H1 (cell line): Measurements from ENCODE around the gene C5orf15. TPM values are rescaled to one million over a fixed set of nuclear protein-coding genes. Genes with fewer than 3 reads are reported as not detected.

Experiments used
- BCL11A ChIP-seq, 2 experiments: IDR thresholded peaks; one replicate each; pipeline ENCODE4 v1.6.1; 2011; ENCODE audit warnings: low read depth in 2 of 2, low read length in 2 of 2, mild to moderate bottlenecking in 2 of 2
- EZH2 ChIP-seq: fragments of 200-600 bp; sonication (generic); IDR thresholded peaks from 2 replicates; pipeline ENCODE4 v1.7.1; 2012; ENCODE audit warnings: low read depth, mild to moderate bottlenecking, moderate library complexity, low read length, inconsistent platforms; ENCODE audit not compliant: severe bottlenecking
- POLR2A ChIP-seq, 2 experiments: IDR thresholded peaks; 1 replicate in 1 of 2; 2 replicates in 1 of 2; pipeline ENCODE4 v1.6.1; 2011; ENCODE audit warnings: low read depth in 2 of 2, low read length in 2 of 2, mild to moderate bottlenecking in 2 of 2; ENCODE audit errors: control extremely low read depth in 1 of 2
- SIN3A ChIP-seq, 2 experiments: IDR thresholded peaks in 1 of 2; conservative IDR thresholded peaks in 1 of 2; 2 replicates each; pipeline ENCODE4 v1.6.1; 2011 to 2012; ENCODE audit warnings: low read length in 2 of 2, improper control_type of control experiment in 1 of 2, low read depth in 1 of 2, mild to moderate bottlenecking in 1 of 2
- TAF7 ChIP-seq: optimal IDR thresholded peaks from 2 replicates; pipeline ENCODE3; 2011; ENCODE audit warnings: low read depth, mild to moderate bottlenecking, inconsistent platforms, low read length, moderate library complexity, borderline replicate concordance
- YY1 ChIP-seq: IDR thresholded peaks from 2 replicates; pipeline ENCODE4 v1.6.1; 2011; ENCODE audit warnings: low read depth, mild to moderate bottlenecking, low read length
- polyA plus RNA-seq, 7 experiments: library from polyadenylated mRNA; depleted of rRNA in 3 of 7; stranded (reverse) in 5 of 7; unstranded in 2 of 7; fragments of >200 nt in 5 of 7; fragments of 200-250 nt in 2 of 7; gene quantifications; 1 replicate in 5 of 7; 2 replicates in 1 of 7; 4 replicates in 1 of 7; pipeline versions ENCODE4 v1.2.1 to v1.2.3, GENCODE V29; 2011 to 2013; ENCODE audit warnings: missing spikeins in 2 of 7, mixed read lengths in 2 of 7
- total RNA-seq: library from RNA; stranded (reverse); fragmentation: NEBNext Ultra II Directional; extraction: Animal tissue kit (Norgen Biotek cat#: 25700); gene quantifications from 2 replicates; pipeline ENCODE4 v1.2.1, GENCODE V29; 2021
- TF ChIP-seq, protein P1 (sequence below), 3 experiments: IDR thresholded peaks; 1 replicate in 2 of 3; 2 replicates in 1 of 3; pipeline versions ENCODE4 v1.5.1 to v1.6.1; 2011; ENCODE audit warnings: low read length in 3 of 3, mild to moderate bottlenecking in 3 of 3, inconsistent platforms in 2 of 3, low read depth in 1 of 3, moderate library complexity in 1 of 3; ENCODE audit not compliant: insufficient read depth in 1 of 3; ENCODE audit errors: control extremely low read depth in 1 of 3
- TF ChIP-seq, protein P2 (sequence below): IDR thresholded peaks from 2 replicates; pipeline ENCODE4 v1.6.1; 2012; ENCODE audit warnings: low read length, inconsistent platforms

The C5orf15 gene
- total and polyA plus RNA-seq, 2 of the 8 experiments (the other 6 are each of a cell fraction or from before 2014, with no cell fraction given), result 31.7 to 39.3 TPM

DNA sequence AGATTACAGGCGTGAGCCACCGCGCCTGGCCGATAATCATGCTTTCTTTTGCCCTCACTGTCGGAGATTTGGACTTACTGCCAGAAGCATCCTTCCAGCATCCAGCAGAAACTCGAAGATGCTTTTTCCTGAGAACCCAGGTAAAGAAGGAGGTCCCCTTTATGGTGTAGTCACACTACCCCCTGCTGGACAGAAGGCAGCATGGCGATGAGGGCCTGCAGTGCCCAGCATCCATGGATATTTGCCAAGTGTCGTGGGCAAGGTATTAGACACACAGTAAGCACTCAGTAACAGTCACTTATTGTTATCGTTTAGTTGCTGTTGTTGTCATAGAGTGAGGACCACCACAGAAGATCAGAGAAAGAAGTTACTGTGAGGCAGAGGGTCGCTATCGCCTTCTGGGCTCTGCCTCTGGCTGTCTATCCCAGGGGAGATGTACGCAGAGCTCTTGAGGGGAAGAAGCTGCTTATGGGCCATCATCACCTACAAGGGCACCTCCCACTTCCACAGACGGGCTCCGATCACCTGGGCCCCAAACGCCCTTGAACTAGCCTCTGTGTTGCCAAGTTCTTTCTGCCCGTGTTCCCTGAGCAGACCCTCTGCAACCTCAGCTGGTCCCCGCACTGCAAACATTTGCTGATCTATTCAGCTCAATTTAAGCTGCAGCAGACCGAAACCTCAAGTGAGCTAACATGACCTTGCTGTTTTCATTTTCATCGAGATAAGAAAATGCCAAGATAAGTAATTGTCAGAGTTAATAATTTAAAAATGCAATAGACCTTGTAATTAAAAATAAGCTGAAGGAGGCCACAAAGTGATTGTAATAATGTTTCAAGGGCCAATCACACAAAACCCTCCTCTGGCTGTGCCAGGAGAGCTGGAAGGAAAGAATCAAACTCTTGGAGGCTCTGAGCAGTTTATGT, 23.9 kb downstream of the C5orf15 start (continued):
- TF ChIP-seq, protein P1, sequence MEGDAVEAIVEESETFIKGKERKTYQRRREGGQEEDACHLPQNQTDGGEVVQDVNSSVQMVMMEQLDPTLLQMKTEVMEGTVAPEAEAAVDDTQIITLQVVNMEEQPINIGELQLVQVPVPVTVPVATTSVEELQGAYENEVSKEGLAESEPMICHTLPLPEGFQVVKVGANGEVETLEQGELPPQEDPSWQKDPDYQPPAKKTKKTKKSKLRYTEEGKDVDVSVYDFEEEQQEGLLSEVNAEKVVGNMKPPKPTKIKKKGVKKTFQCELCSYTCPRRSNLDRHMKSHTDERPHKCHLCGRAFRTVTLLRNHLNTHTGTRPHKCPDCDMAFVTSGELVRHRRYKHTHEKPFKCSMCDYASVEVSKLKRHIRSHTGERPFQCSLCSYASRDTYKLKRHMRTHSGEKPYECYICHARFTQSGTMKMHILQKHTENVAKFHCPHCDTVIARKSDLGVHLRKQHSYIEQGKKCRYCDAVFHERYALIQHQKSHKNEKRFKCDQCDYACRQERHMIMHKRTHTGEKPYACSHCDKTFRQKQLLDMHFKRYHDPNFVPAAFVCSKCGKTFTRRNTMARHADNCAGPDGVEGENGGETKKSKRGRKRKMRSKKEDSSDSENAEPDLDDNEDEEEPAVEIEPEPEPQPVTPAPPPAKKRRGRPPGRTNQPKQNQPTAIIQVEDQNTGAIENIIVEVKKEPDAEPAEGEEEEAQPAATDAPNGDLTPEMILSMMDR (IDR thresholded peaks at IDR 0.05; ENCODE audit: control extremely low read depth in 1 of 3, insufficient read depth in 1 of 3, low read depth in 1 of 3, low read length in 3 of 3), result peak; percentile 84 to 98 (median 92)
- TF ChIP-seq, protein P2, sequence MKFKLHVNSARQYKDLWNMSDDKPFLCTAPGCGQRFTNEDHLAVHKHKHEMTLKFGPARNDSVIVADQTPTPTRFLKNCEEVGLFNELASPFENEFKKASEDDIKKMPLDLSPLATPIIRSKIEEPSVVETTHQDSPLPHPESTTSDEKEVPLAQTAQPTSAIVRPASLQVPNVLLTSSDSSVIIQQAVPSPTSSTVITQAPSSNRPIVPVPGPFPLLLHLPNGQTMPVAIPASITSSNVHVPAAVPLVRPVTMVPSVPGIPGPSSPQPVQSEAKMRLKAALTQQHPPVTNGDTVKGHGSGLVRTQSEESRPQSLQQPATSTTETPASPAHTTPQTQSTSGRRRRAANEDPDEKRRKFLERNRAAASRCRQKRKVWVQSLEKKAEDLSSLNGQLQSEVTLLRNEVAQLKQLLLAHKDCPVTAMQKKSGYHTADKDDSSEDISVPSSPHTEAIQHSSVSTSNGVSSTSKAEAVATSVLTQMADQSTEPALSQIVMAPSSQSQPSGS, result no peak
- TF ChIP-seq POLR2A (IDR thresholded peaks at IDR 0.05; ENCODE audit: control extremely low read depth in 1 of 2, low read depth in 2 of 2, low read length in 2 of 2), result no peak
- TF ChIP-seq EZH2, result no peak
- no peak for TF ChIP-seq TAF7
- no peak for TF ChIP-seq BCL11A (IDR thresholded peaks at IDR 0.05; ENCODE audit: low read depth in 2 of 2, low read length in 2 of 2)
- TF ChIP-seq SIN3A (conservative IDR thresholded peaks at IDR 0.05 in 1 of 2, IDR thresholded peaks at IDR 0.05 in 1 of 2; ENCODE audit: low read depth in 1 of 2, low read length in 2 of 2), result no peak
- TF ChIP-seq YY1, result no peak
